ENCODE results near the gene KREMEN2. TPM values are rescaled to one million over a fixed set of nuclear protein-coding genes. Genes with fewer than 3 reads are reported as not detected.

KREMEN2 gene
- polyA plus RNA-seq, 2 of the 4 experiments (the other 2 are of a cell fraction), result 0.35 to 1.5 TPM

DNA sequence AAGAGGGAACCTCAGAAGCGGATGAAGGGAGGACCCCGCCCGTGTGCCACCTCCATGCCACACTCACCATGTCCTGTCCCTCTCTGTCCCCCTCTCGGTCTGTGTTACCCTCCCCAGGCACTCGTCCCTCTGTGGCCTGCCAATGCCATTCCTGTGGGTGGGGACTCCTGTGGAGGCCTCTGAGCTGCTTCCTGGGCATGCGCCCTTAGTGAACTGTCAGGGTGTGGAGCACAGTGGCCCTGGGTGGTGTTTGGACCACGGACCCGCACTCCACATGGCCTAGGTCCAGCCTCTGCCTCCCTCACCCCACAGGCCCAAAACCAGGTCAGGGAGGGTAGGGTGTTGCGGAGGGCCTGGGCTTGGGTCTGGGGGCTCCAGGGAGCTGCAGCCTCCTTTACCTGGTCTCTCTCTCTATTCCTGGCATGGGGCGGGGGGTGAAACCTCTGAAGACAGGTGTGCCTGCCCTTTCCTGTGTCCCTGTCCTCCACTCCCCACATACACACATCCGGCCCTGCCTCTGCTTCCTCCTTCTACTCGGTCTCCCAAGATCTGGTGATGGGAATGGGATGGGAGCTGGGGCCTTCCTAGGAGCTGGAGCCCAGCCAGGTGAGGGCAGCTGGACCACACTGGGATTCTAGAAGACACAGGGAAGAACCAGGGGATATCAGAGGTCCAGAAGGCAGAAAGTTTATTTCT, 27.6 kb downstream of the KREMEN2 start:
- FAIRE-seq (no peak), ATAC-seq (no peak), DNase-seq (ENCODE audit: low read depth in 1 of 2, low spot score in 1 of 2) (no peak)
- Histone ChIP-seq H3K9me3 (no peaks in the 10 kb centered on the region), H3K4me1 (peaks cover 3% of the 10 kb centered on the region; the same call in 1 of the 3 replicates), H3K4me2 (no peak overlapping the region), H3K4me3 (no peak overlapping the region), H3K27ac (no peak overlapping the region)
- TF ChIP-seq RCOR1 (IDR thresholded peaks at IDR 0.05; ENCODE audit: low read depth, low read length), result no peak
- no peak for TF ChIP-seq CBX2 (IDR thresholded peaks at IDR 0.05; ENCODE audit: borderline replicate concordance, low read depth)
- no peak for TF ChIP-seq HOXB5 (CRISPR knock-in tag; IDR thresholded peaks at IDR 0.05)
- CTCF ChIA-PET, result interaction anchor here (0.6 to 1.2 kb wide), 7 partner anchors 9 to 67 kb away, joined by 3 to 4 read pairs (median 3); partner anchors contain the start of gene PAQR4
- POLR2A ChIA-PET, result no interaction called here
- WGBS (ENCODE audit: missing lambda C conversion rate), result 85% methylated on average over 12 of the region's 12 CpGs

DNA sequence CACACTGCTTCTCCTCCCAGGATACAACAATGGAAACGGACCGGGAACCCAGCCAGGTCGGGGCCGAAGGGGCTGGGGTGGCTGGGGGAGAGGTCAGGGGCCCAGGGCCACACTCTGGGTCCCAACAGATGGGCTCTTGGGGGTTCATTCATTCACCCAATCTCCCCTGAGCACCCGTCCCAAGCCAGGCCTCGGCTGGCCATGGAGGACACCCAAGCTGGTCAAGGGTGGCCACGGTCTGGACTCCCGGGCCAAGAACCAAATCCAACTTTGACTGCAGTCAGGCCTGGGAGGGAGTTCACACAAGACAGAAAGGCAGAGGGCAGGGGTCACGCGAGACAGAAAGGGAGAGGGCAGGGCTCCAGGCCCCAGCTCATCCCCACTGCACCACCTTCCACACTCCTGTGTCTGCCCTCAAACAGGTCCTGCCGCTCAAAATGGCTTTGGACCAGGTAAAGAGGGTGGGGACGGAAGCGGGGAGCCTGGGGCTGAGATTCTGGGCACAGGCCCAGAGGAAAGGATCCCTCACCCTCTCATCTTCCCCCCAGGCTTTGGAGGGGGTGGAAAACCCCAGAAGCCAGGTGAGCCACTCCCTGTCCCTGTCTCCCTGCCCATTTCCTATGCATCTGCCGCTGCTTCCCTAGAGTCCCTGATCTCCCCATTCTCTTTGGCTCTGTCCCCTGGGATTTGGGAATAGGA, 28.5 kb downstream of the KREMEN2 start:
- ATAC-seq, result no peak
- no peak for FAIRE-seq
- TF ChIP-seq SMC3 (IDR thresholded peaks at IDR 0.05), result no peak
- no peak for TF ChIP-seq CHD4 (IDR thresholded peaks at IDR 0.05; ENCODE audit: borderline replicate concordance)
- TF ChIP-seq FOSB (CRISPR knock-in tag; IDR thresholded peaks at IDR 0.05), result no peak
- TF ChIP-seq MAFK (IDR thresholded peaks at IDR 0.05; ENCODE audit: partially characterized antibody), result no peak
- no peak for TF ChIP-seq POLR2AphosphoS2 (conservative IDR thresholded peaks at IDR 0.05; ENCODE audit: low read length)
- no peak for TF ChIP-seq CBX2 (IDR thresholded peaks at IDR 0.05; ENCODE audit: borderline replicate concordance, low read depth)
- TF ChIP-seq FOSL2 (IDR thresholded peaks at IDR 0.05), result no peak
- TF ChIP-seq FOSL2 (CRISPR knock-in tag; IDR thresholded peaks at IDR 0.05), result no peak
- TF ChIP-seq JUN (IDR thresholded peaks at IDR 0.05), result no peak
- TF ChIP-seq, protein P1, sequence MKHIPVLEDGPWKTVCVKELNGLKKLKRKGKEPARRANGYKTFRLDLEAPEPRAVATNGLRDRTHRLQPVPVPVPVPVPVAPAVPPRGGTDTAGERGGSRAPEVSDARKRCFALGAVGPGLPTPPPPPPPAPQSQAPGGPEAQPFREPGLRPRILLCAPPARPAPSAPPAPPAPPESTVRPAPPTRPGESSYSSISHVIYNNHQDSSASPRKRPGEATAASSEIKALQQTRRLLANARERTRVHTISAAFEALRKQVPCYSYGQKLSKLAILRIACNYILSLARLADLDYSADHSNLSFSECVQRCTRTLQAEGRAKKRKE (CRISPR knock-in tag; IDR thresholded peaks at IDR 0.05; ENCODE audit: low read depth), result no peak
- no peak for TF ChIP-seq RNF2 (IDR thresholded peaks at IDR 0.05; ENCODE audit: borderline replicate concordance, low read depth)
- no peak for TF ChIP-seq KDM5A (IDR thresholded peaks at IDR 0.05)
- no peak for TF ChIP-seq ZNF302 (CRISPR knock-in tag; IDR thresholded peaks at IDR 0.05)
- no peak for TF ChIP-seq EHF (CRISPR knock-in tag; IDR thresholded peaks at IDR 0.05)
- no peak for TF ChIP-seq RFX5 (IDR thresholded peaks at IDR 0.05)
- no peak for TF ChIP-seq ZSCAN20 (CRISPR knock-in tag; IDR thresholded peaks at IDR 0.05)
- Histone ChIP-seq H3K4me2 (no peak overlapping the region), H3K4me3 (no peak overlapping the region), H3K9me3 (no peaks in the 10 kb centered on the region), H3K27ac (no peak overlapping the region), H3K4me1 (peaks cover 3% of the 10 kb centered on the region; the same call in 1 of the 3 replicates)
- ChIA-PET POLR2A (no interaction called here), CTCF (interaction anchor here (0.8 to 1.3 kb wide), 5 partner anchors 8 to 55 kb away, joined by 3 to 4 read pairs (median 3); partner anchors contain the start of gene PAQR4)
- DNase-seq (ENCODE audit: low read depth in 1 of 2, low spot score in 1 of 2), result no peak
- 93% methylated on average over 14 of the region's 14 CpGs for WGBS (ENCODE audit: missing lambda C conversion rate)

DNA sequence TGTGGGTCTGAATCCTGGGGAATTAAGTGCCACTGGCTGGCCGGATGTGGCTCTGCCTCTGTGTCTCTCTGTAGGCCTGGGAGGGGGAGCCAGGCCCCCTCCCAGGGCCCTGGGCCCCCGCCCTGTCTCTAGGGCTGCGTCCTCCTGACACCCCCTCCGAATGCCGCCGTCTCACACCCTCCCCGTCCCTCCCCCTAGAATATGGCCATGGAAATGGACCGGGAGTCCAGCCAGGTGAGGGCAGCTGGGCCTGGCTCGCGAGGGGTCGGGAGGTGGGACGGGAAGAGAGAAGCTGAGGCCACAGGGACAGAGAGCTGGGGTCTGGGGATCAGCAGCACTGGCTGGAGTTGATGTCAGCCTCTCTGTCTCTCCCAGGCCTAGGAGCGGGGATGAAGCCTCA, 32.2 kb downstream of the KREMEN2 start:
- H3K4me3 ChIP-seq, result no peak overlapping the region
- POLR2A ChIA-PET, result no interaction called here
- no peak for ATAC-seq
- peaks cover 7% of the 10 kb centered on the region; the same call in 2 of the 3 replicates for H3K4me1 ChIP-seq
- H3K9me3 ChIP-seq, result no peaks in the 10 kb centered on the region
- TF ChIP-seq TP53 (CRISPR knock-in tag; IDR thresholded peaks at IDR 0.05), result no peak
- no peak for TF ChIP-seq MAZ (IDR thresholded peaks at IDR 0.05; ENCODE audit: borderline replicate concordance, low read depth, low read length)
- no peak for TF ChIP-seq CBX8 (IDR thresholded peaks at IDR 0.05)
- TF ChIP-seq, protein P1 (CRISPR knock-in tag; IDR thresholded peaks at IDR 0.05; ENCODE audit: low read depth), result no peak
- TF ChIP-seq, protein P2, sequence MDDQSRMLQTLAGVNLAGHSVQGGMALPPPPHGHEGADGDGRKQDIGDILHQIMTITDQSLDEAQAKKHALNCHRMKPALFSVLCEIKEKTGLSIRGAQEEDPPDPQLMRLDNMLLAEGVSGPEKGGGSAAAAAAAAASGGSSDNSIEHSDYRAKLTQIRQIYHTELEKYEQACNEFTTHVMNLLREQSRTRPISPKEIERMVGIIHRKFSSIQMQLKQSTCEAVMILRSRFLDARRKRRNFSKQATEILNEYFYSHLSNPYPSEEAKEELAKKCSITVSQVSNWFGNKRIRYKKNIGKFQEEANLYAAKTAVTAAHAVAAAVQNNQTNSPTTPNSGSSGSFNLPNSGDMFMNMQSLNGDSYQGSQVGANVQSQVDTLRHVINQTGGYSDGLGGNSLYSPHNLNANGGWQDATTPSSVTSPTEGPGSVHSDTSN (IDR thresholded peaks at IDR 0.05), result no peak
- TF ChIP-seq FOSL2 (IDR thresholded peaks at IDR 0.05), result no peak
- TF ChIP-seq FOSL2 (CRISPR knock-in tag; IDR thresholded peaks at IDR 0.05), result no peak
- TF ChIP-seq CBX2 (IDR thresholded peaks at IDR 0.05; ENCODE audit: borderline replicate concordance, low read depth), result no peak
- TF ChIP-seq RARB (CRISPR knock-in tag; IDR thresholded peaks at IDR 0.05), result no peak
- no peak for TF ChIP-seq NPAS2 (CRISPR knock-in tag; IDR thresholded peaks at IDR 0.05; ENCODE audit: borderline replicate concordance)
- TF ChIP-seq, protein P3, sequence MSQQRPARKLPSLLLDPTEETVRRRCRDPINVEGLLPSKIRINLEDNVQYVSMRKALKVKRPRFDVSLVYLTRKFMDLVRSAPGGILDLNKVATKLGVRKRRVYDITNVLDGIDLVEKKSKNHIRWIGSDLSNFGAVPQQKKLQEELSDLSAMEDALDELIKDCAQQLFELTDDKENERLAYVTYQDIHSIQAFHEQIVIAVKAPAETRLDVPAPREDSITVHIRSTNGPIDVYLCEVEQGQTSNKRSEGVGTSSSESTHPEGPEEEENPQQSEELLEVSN (IDR thresholded peaks at IDR 0.05; ENCODE audit: borderline replicate concordance, low read depth), result no peak
- H3K4me2 ChIP-seq, result no peak overlapping the region
- no peak for FAIRE-seq
- no peak overlapping the region for H3K27ac ChIP-seq
- 96% methylated on average over 4 of the region's 13 CpGs for WGBS (ENCODE audit: missing lambda C conversion rate)
- CTCF ChIA-PET, result interaction anchor here (0.7 to 1.8 kb wide), 5 partner anchors 12 to 91 kb away, joined by 3 to 5 read pairs (median 4); no protein-coding TSS in a partner anchor
- no peak for DNase-seq (ENCODE audit: low read depth in 1 of 2, low spot score in 1 of 2)
